KG1 (cell line): ENCODE measurements around the gene TMLHE.
"Not testable (repeated sequence)": the region's sequence is repeated elsewhere in the genome, so short reads cannot be mapped to it uniquely, and the experiment has no call there.

ENCODE experiments used
- DNase-seq: peaks from one replicate; lab custom pipeline; 2025; lab: John Stamatoyannopoulos, UW

The TMLHE gene, protein sequence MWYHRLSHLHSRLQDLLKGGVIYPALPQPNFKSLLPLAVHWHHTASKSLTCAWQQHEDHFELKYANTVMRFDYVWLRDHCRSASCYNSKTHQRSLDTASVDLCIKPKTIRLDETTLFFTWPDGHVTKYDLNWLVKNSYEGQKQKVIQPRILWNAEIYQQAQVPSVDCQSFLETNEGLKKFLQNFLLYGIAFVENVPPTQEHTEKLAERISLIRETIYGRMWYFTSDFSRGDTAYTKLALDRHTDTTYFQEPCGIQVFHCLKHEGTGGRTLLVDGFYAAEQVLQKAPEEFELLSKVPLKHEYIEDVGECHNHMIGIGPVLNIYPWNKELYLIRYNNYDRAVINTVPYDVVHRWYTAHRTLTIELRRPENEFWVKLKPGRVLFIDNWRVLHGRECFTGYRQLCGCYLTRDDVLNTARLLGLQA

GRCh38 chrX:155612312-155613224, at the start of gene TMLHE, which contains the start of gene SPRY3:
Gene TMLHE (minus strand): TSS chrX:155612952. CDS start chrX:155545276, 67,676 bp downstream.
Gene SPRY3 (plus strand): TSS chrX:155612586.
- peak; percentile 12 for DNase-seq

- no peak for DNase-seq
These were observed 49.5 kb upstream of the TMLHE start for GRCh38 chrX:155662282-155662681.

GRCh38 chrX:155645180-155645579, 32.4 kb upstream of the TMLHE start:
- DNase-seq: no peak

DNA sequence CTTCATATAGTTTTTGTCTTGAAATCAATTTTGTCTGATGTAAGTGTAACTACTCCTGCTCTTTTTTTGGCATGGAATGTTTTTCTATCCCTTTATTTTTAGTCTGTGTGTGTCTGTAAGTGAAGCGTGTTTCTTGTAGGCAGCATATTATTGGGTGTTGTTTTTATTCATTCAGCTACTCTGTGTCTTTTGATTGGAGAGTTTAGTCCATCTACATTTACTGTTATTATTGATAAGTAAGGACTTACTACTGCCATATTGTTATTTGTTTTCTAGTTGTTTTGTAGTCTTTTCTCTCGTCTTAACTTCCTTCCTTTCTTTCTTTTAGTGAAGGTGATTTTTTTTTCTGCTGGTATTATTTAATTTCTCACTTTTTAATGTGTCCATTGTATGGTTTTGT, 30.5 kb upstream of the TMLHE start:
- DNase-seq: no peak

DNA sequence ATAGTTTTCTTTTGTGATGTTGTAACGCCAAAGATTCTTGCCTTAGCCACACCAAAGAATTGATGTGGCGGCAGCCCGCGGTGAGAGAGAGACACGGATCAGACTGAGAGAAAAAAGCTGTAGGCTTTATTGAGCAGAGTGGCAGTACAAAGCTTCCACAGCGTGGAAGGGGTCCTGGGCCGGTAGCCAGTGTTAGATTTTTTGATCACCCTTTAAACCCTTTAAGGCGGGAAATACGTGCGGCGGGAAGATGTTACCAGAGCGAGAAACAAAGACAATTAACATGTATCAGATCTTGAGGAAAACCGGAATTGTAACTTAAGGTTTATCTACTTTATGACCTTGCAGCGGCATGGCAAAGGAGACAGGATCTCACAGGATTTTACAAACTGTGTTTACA, 28.6 kb upstream of the TMLHE start:
- not testable (repeated sequence) for DNase-seq

DNA sequence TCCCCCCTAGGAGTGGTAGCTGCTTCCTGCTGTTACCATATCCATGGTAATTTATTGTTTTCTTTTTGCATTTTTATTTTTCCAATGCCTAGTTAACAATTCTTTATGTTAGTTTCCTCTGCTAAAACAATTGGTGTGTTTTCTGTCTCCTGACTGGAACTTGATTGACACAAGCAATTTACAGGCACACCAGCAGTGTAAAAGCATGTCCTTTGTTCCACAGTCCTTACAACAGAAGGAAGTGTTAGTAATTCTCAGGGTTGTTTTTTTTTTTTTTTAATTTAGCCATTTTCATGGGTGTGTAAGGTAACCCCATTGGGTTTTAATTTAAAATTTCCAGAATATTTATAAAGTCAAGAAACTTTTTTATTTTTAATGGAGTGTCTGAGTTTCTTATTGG, 25.0 kb upstream of the TMLHE start:
- DNase-seq: no peak

- DNase-seq: not testable (repeated sequence)
These were observed 22.3 kb upstream of the TMLHE start for GRCh38 chrX:155635019-155635418.

- no peak for DNase-seq
These were observed 19.8 kb upstream of the TMLHE start for GRCh38 chrX:155632431-155633100.

- DNase-seq: not testable (repeated sequence)
These were observed 7.4 kb upstream of the TMLHE start for GRCh38 chrX:155620110-155620509.

GRCh38 chrX:155615938-155616337, 3.2 kb upstream of the TMLHE start:
- DNase-seq: no peak

GRCh38 chrX:155613927-155614559, 1.3 kb upstream of the TMLHE start:
- no peak for DNase-seq

DNA sequence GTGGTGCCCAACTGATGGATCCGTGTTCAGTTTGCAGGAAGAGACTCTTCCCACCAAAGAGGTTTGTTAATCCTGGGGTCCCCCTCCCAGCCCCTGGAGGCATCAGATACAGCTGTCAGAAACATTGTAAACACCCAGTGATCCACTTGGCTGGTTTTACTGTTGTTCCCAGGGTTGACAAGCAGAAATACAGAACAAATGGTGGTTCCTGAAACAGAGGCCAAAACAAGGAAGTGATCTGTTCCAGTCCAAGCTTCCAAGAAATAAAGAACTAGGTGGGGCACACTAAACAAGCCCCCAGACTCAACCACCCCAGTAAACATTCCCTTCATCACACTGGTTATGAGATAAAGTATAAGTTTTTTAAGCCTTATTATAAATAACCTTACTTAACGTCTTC, 1.4 kb downstream of the TMLHE start:
- no peak for DNase-seq

GRCh38 chrX:155592981-155593380, 19.8 kb downstream of the TMLHE start:
- no peak for DNase-seq

DNA sequence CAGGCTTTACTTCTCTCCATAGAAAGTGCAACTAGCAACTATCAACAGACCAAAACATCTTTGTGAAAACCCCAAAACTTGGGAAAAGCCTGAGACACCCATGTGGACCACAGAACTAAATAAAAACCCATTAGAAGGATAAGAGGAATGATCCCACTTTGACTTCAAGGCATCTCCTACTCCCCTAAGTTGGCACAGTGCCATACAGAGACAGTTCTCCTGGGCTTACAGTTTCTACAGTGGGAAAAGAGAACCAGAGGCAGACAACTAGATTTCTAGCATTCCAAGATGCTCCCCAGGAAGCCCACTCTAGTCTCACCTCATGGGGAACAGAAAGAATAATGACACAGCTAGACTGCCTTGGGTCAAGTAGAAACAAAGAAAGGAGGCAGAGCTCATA, 20.4 kb downstream of the TMLHE start:
- DNase-seq: no peak

GRCh38 chrX:155577682-155578081, 35.1 kb downstream of the TMLHE start:
- no peak for DNase-seq

GRCh38 chrX:155563099-155563498, 49.7 kb downstream of the TMLHE start:
- no peak for DNase-seq

DNA sequence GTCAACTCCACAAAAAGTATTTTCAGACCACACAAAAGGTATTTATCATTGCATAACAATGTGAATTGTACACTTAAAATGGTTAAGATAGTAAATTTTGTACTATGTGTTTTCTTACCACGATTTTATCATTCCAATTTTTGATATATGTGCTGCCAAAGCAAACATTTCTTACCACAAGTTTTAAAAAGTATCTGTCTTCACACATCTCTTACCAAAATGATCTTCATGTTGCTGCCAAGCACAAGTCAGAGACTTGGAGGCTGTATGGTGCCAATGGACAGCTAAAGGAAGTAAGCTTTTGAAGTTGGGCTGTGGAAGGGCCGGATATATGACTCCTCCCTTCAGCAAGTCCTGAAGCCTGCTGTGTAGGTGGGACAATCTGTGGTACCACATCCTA, 67.9 kb downstream of the TMLHE start:
- DNase-seq: no peak

DNA sequence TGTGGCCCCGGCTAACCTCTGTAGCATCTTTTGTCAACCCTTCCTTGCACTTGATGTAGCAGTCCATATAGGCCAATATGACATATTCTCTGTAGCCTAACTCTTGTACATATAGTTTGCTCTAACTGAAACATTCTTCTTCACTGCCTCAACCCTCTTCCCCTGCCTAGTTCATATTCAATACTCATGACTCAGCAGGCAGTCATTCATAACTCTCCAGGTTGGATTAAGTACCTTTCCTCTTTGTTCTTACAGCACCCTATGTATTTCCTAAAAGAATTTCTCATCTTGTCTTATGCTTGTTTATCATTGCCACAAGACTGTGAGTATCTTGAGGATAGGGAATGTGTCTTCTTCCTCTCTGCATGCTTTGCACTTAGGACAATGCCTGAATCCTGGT, 76.9 kb downstream of the TMLHE start:
- DNase-seq: no peak

- DNase-seq: no peak
These were observed 78.0 kb downstream of the TMLHE start for GRCh38 chrX:155534800-155535199.

DNA sequence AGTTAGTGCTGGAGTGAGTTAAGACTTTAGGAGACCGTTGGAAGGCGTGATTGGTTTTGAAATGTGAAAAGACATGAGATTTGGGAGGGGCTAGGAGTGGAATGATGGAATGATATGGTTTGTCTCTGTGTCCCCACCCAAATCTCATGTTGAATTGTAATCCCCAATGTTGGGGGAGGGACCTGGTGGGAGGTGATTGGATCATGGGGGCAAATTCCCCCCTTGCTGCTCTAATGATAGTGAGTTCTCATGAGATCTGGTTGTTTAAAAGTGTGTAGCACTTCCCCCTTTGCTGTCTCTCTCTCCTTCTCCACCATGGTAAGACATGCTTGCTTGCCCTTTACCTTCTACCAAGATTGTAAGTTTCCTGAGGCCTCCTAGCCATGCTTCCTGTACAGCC, 85.7 kb downstream of the TMLHE start:
- not testable (repeated sequence) for DNase-seq

DNA sequence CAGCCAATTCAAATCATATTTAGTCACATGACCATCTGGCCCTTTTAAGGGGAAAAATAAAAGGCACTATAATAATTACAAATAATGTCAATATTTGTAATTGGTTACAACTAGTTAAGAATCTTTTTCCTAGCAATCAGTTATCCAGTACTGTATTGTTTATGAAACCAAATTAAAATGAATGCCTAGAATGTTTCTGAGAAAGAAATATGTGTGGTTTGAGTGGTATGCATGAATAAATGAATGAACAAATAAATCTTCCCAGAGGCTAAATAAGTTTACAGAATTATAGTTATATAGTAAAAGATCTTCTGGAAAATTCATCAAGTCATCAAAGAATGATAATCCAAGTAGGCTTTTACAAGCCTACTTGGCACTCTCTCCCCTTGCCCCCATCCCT, 98.5 kb downstream of the TMLHE start:
- no peak for DNase-seq

GRCh38 chrX:155505296-155505695, 107.5 kb downstream of the TMLHE start:
- no peak for DNase-seq
